Activated T-cell treated with anti-CD3 and anti-CD28 coated beads, Interleukin-2, amount 50 U/mL, for 1 hour (primary cell): ENCODE results near the gene FOXM1.

Experiments used
- DNase-seq: peaks from one replicate; pipeline ENCODE4 v3.0.0-alpha.2; 2020

Gene FOXM1

DNA sequence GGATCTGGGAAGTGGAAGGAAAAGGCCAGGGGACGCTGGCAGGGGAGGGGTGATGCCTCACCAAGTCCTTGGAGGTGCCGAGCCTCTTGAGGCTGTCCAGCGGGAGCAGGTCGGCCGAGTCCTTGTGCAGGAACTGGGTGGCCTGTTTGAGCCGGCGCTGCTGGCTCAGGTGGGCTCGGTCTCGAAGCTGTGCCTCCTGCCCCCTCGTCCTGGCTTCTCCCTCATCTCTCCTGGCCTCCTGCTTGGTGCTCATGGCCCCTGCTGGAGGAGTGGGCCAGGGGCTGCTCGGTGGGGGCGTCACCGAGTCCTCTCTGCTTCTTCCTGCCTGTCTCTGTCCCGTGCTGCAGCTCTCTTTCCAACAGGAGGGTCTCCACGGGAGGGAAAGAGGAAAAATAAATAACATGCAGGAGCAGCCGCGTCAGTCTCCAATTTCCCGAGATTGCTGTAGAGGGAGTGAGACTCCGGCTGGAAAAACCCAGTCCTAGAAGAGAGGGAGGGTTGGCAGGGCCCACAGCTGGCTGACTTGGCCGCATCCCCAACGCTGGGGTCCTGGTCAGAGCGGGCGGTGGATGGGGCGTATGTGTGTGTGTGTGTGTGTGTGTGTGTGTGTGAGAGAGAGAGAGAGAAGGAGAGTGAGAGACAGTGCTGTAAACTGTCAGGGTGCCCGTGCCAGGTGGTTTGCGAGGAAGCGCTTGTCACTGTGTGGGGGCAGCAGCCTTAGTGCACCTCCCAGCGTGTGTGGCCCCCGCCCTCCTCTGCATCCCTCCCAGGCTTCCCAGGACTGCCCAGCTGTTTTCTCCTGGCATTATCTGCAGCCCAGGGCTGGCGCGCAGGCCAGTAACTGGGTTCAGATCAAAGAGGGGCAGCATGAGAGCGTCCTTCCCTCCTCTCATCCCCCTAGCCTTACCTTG is 42.1 kb downstream of the FOXM1 start, which contains the start of gene NRIP2:
NRIP2 (minus strand) TSS at position 455 of the 911 bp plus-strand sequence; CDS start at position 403, 52 bp downstream.
- no peak for DNase-seq

GRCh38 chr12:2833810-2834209 is 43.2 kb downstream of the FOXM1 start:
- DNase-seq: no peak

- DNase-seq: no peak
Measured at GRCh38 chr12:2833327-2833726, 43.6 kb downstream of the FOXM1 start.

DNA sequence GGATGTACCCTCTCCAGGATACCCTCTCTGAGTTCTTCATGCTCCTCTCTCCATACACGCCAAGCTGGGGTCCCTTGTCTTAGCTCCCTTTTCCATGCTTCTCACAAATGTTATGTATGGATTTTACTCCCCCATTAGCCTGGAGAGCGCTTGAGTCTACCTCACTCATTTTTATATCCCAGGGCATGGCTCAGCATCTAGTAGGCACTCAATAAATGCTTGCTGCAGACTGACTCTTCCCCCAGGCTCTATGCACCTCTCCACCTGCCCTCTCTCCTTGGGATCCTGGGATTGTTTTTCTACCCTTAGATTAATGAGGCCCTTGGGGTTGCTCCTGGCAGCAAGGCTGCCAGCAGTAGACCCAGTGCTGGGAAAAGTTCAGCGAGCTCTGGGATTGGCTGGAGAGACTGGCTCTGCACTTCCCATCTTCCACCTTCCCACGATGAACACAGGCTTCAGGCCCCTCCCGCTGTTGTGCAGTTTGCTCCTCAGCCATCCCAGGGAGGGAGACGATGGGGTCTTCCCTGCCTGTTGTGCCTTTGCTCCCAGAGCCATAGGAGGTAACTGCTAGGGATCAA is 44.3 kb downstream of the FOXM1 start:
- no peak for DNase-seq

- DNase-seq: no peak
Measured at GRCh38 chr12:2829275-2829674, 47.7 kb downstream of the FOXM1 start.

DNA sequence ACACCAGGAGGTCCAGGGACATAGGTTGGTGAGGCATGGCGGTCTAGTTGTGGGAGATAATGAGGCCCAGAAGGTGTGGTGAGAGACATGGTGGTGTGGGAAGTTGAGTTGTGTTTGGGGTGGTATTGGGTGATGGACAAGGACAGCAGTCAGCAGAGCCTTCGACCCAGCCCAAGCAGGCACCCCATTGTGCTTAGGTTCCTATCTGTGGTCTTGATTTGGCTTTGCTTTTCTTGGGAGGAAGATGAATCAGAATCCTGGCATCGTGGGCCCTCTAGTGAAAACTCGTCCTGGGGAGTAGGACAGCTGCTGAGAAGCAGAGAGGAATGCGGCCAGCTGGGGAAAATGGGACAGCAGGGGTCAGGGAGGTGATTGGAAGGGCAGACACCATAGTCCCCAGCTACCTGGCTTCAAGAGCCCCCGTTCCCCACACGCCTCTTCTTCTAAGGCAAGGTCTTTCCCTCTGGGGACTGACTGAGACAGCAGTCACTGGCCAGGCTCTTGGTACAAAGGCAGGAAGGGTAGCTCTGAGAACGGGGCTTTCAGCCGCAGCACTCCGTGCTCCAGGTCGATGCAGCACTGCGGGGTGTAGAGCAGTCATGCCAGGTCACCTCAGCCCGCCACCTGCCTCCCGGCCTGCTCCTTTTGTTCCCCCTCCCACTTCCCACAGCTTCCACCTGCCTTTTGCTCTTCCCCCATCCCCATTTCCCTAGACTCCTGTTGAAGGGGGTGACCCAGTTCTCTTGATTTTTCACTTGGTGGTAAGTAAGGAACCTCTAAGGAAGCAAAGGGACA is 50.1 kb downstream of the FOXM1 start:
- no peak for DNase-seq

GRCh38 chr12:2826036-2826435 is 50.9 kb downstream of the FOXM1 start:
- DNase-seq: no peak

DNA sequence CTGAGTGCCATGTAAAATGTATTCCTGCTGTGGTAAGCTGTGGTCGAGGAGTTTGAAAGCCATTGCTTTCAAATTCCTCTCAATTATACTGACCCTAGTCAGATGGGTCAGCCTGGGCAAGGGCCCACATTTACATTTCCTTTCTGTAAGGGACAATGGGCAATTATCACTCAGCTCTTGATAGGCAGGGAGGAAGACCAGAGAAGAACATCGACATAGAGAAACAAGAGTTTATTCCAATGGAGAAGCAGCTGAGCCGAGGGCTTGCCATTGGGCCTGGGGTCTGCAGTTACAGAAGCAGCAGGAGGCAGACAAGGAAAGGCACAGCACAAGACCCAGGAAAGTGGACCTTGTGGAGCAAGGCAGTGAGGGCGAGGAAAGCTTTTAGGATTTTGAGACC is 51.8 kb downstream of the FOXM1 start:
- DNase-seq: no peak

DNA sequence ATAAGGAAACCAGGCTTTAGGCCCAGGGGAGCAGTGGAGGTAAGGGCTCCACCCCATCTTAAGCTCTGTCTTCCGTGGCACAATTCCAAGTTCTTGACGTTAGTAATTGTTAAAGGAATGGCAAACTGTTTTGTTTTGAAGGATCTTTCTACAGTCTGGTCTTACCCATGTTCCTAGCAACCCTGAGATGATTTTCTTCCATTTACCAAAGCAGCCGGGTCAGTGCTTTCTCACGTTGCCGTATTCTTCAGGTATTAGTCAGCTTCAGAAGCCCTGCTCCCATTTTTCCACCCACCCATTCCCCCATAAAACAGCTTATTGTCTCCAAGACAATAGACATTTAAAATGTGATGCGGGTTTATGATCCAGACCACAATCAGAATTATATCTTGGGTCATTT is 52.4 kb downstream of the FOXM1 start:
- DNase-seq: no peak

DNA sequence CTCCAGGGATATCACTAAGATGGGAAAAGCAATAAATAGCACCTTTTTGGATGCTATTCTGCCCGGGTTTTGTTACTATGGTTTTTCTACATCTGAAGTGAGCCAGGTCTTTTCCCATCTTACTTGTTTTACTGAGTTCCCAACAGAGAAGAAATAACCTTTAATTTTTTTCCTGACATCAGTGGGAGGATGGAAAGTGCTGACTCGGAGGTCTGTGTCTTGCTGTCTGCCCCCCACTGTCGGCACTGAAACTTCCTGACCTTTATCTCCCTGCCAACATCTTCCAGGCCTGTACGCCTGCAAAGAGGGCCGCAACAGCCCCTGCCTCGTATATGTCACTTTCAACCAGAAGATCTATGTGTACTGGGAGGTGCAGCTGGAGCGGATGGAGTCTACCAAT is 53.5 kb downstream of the FOXM1 start:
- DNase-seq: no peak

DNA sequence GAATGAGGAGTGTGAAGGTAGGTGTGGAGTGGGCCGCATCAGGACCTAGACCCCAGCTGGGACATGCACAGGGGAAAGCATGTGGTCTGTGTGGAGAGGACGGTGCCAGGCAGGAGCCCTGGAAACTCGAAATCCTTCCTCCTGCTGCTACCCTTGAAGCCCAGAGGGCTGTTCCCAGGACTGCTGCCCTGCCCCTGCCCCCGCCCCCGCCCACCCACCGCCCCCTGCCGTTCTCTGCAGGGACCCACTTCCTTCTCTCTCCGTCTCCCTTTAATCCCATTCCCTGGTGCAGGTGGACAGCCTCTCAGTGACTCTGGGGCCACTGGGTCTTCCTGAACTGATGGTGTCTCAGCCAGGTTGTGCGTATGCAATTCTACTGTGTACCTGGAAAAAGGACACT is 56.5 kb downstream of the FOXM1 start:
- no peak for DNase-seq

DNA sequence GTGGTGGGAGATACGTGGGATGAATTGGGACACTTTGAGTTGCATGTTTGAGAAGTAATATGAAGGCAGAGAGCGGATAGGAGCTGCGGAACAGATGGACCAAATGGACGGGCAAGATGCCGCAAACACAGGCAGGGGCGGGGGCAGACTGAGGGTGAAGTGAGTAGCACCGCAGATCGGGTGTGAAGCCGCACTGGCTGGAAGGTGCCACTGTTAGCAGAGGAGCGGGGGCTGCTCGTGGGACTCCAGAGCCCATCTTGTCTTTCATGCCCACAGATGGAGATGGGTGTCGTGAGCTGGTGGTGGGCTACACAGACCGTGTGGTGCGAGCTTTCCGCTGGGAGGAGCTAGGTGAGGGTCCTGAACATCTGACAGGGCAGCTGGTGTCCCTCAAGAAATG is 57.2 kb downstream of the FOXM1 start:
- no peak for DNase-seq

DNA sequence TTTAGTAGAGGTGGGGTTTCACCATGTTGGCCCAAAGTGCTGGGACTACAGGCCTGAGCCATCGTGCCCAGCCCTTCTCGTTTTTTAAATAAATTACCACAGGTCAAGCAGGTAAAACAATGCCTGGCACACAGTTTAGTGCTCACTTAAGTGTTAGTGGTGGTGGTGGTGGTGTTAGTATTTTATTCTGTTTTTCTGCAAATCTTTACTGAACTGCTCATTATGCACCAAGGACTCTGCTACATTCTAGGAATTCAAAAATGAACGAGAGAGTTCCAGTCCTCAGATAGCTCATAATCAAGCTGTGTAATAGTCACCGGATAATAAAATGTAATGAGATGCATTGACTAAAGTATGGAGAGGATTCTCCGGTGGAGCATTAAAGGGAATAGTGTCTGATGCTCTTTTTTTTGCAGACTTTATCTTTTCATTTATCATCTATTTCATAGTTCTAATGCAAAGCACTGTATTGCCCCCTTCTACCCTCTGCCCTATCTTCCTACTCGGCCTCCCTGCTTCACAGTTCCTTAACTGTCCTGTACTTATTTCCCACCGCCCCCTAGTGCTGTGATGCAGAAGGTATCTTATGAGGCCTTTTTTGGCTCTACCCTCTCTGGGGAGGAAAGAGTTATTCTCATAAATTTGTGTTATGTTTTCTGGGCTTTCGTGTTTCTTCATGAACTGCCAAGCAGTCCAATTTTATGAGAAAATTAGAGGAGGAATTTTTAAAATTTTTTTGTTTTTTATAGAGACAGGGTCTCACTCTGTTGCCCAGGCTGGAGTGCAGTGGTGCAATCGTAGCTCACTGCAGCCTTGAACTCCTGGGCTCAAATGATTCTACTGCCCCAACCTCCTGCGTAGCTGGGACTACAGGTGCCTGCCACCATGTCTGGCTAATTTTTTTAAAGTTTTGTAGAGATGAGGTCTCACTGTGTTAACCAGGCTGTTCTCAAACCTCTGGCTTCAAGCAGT is 63.5 kb downstream of the FOXM1 start:
- peak; percentile 26 for DNase-seq

DNA sequence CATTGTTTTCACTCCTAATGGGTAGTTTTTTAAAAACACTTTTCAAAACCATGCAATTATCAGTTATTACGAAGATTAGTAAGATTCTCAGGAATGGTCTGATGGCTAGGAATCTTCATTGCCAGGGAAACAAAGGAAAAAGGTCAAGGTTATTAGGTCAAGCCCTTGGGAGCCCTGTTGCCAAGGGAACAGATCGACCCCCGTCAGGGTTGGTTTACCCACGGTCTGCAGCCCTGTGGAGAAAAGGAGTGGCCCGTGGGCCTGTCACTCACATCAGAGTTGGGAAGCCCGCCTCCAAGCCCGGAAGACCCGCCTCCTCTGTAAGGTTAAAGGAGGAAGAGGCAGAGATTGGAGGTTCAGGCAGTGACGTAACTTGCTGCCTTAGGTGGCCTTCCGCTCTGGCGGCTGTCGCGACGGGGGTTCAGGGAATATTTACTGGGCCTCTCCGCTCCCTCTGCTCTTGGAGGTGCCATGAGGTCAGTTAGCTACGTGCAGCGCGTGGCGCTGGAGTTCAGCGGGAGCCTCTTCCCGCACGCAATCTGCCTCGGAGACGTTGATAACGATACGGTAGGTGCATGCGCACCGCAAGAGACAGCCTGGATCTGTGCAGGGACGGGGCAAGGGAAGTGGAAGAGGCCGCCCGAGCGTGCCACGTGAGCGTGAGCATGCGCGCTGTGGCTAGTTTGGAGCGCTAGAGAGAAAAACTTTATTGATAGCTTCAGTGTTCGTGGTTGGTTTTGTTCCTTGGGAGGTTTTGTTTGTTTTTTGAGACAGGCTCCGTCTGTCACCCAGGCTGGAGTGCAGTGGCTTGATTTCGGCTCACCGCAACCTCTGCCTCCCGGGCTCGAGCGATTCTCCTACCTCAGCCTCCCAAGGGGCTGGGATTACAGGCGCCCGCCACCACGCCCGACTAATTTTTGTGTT is 64.4 kb downstream of the FOXM1 start, which contains the start of gene ITFG2:
ITFG2 (plus strand) TSS at position 379 of the 924 bp plus-strand sequence; CDS start at position 472, 93 bp downstream.
- DNase-seq: peak; percentile 91

- DNase-seq: no peak
Measured at GRCh38 chr12:2811801-2812200, 65.2 kb downstream of the FOXM1 start.
